Cardiac fibroblast (primary cell): ENCODE results near the gene INO80B.
A peak's percentile ranks its signal among the peaks of the same experiment; 100 is the strongest.

ENCODE experiments used
- DNase-seq, 2 donors: peaks; one replicate each; pipeline versions ENCODE4 v3.0.0 to v3.0.0-alpha.2; 2010; ENCODE audit warnings: low read depth in 2 of 2
- H3K4me3 ChIP-seq, 2 donors: replicated peaks in 1 of 2; 1 replicate in 1 of 2; 2 replicates in 1 of 2; pipeline ENCODE4 v1.5.1; 2011; ENCODE audit warnings: low read depth in 2 of 2, low read length in 2 of 2, mild to moderate bottlenecking in 2 of 2, moderate library complexity in 1 of 2
- CTCF ChIP-seq: IDR thresholded peaks from one replicate; pipeline ENCODE4 v1.5.1; 2011; ENCODE audit warnings: low read depth, mild to moderate bottlenecking, low read length, inconsistent platforms

INO80B gene

GRCh38 chr2:74498500-74499266 is 43.8 kb downstream of the INO80B start:
- no peak for TF ChIP-seq CTCF
- H3K4me3 ChIP-seq: peak overlapping the region; percentile 35 to 39
- peak in 1 of 2 donors; percentile 43 for DNase-seq

GRCh38 chr2:74499267-74499939 is 44.5 kb downstream of the INO80B start, which contains the start of gene LBX2:
Gene LBX2, minus strand, starts transcription at chr2:74499603. Its CDS starts 66 bp downstream, at chr2:74499537.
- H3K4me3 ChIP-seq: peak within 1 kb of the TSS; percentile 35 to 39
- DNase-seq: peak; percentile 33 to 35
- TF ChIP-seq CTCF: no peak

GRCh38 chr2:74499940-74500577 is 45.2 kb downstream of the INO80B start:
- no peak overlapping the region for H3K4me3 ChIP-seq
- DNase-seq: no peak
- no peak for TF ChIP-seq CTCF

DNA sequence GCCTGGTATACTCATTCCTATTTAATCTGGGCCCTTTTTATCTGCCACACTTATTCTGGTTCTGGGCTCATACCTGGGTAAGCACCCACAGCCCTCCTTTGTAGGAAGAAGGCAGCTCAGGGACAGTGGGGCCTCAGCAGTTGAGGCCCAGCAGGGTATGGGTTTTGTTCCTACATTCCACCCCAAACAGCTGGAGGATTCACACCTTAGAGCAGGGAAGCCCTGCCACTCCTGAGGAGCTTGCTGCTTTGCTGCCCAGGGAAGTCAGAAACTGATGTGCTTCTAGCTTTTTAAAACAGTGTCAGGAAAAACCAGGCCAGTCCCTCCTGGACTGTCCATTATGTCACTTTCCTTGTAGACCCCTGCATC is 45.7 kb downstream of the INO80B start:
- H3K4me3 ChIP-seq: no peak overlapping the region
- no peak for DNase-seq

DNA sequence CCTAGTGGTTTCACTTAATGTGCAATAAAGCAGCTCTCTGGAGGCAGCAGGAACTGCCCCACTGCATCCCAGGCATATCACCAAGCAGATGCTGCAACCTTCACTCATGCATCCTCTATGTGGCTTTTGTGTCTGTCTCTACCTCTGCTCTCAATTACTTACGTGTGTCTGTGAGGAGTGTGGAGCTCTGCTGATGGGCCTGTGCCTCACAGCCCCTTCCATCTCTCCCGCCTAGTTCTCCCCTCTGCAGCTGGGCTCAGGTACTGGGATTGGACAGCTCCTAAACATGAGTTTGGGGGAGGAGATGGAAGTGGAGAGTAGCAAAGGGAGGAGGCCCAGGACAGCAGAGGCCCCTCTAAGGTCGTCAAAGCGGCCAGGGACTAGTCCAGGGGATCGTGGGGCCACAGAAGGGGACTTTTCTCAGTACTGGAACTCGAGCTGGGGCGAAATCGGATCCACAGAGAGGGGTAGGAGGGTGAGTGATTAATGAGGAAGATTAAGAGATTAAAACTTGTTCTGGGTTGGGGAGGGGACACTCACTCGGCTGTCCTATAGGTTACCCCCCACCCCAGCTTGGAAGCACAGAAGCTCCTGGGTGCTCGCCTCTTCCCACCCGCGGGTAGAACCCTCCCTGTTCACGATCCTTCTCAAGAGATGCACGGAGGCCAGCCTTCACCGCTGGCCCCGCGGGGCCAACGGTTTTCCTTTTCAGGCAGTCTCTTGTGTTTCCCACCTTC is 46.6 kb downstream of the INO80B start:
- DNase-seq: no peak
- no peak for TF ChIP-seq CTCF
- peak overlapping the region in 1 of 2 donors; percentile 69 for H3K4me3 ChIP-seq

More for the DNA sequence above, 45.7 kb downstream of the INO80B start:
- TF ChIP-seq CTCF: no peak

DNA sequence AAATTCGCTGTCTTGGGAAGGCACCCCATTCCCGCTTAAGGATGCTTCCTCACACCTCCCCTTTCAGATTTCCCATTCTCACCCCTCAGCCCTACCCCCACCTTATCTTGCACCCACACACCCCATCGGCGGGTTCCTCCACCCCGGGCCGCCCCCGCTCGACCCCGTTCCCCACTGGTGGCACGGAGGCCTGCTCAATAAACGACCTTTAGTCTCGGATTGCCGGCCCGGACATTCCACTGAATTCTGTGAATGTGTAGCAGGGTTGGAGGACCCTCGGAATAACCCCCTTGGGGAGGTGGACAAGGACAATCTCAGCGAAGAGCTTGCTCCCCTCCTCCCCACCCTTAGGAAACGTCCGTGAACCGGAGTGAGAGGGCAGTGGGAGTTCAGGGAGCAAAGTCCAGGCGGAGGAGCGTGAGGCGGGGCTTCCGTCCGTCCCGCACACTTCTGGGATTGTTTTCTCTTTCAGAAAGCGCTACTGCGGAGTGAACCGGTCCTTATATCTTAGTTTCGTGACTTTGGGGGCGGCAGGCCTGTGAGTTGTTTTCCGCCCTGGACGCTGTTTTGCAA is 47.3 kb downstream of the INO80B start:
- no peak for TF ChIP-seq CTCF
- H3K4me3 ChIP-seq: peak overlapping the region; percentile 67 to 69
- peak; percentile 19 to 28 for DNase-seq
